Brain microvascular endothelial cell (primary cell): ENCODE measurements around the gene TBC1D2.

Experiments
- DNase-seq: peaks from one replicate; pipeline ENCODE4 v3.0.0-alpha.2; 2020
- H3K27ac ChIP-seq: fragments of 250-450 bp; sonication (Bioruptor Pico); 2 replicates; pipeline ENCODE4 v1.5.1; 2020; ENCODE audit warnings: mild to moderate bottlenecking, moderate library complexity
- H3K27me3 ChIP-seq: fragments of 250-450 bp; sonication (Bioruptor Pico); replicated peaks from 2 replicates; pipeline ENCODE4 v1.5.1; 2020; ENCODE audit warnings: mild to moderate bottlenecking
- H3K36me3 ChIP-seq: fragments of 250-450 bp; sonication (Bioruptor Pico); replicated peaks from 2 replicates; pipeline ENCODE4 v1.5.1; 2020; ENCODE audit warnings: mild to moderate bottlenecking
- H3K4me3 ChIP-seq: 2 replicates; pipeline ENCODE4 v1.5.1; 2011; ENCODE audit warnings: low read depth, mild to moderate bottlenecking, control low read depth, low read length, moderate library complexity
- CTCF ChIP-seq: IDR thresholded peaks from 2 replicates; pipeline ENCODE4 v1.5.1; 2011; ENCODE audit warnings: low read depth, mild to moderate bottlenecking, moderate library complexity, low read length, control low read depth, inconsistent platforms; ENCODE audit errors: missing control alignments
- in situ Hi-C: cut with HindIII; loops from 2 replicates; pipeline ENCODE4 v1.10.0; 2017; ENCODE audit warnings: low sequenced_read_pairs, low pct_ligation_motif_present

The TBC1D2 gene

GRCh38 chr9:98259791-98260190 is 4.3 kb upstream of the TBC1D2 start:
- in situ Hi-C loops, result no loop called here
- DNase-seq, result no peak
- TF ChIP-seq CTCF, result no peak
- Histone ChIP-seq H3K36me3 (no peaks in the 10 kb centered on the region), H3K4me3 (no peak overlapping the region), H3K27me3 (no peaks in the 10 kb centered on the region), H3K27ac (no peak overlapping the region)

GRCh38 chr9:98256756-98257155 is 1.3 kb upstream of the TBC1D2 start:
- no peak for TF ChIP-seq CTCF
- no peak for DNase-seq
- H3K36me3 ChIP-seq, result no peaks in the 10 kb centered on the region
- H3K27ac ChIP-seq, result peak overlapping the region; percentile 91
- H3K4me3 ChIP-seq, result peak overlapping the region; percentile 90
- in situ Hi-C loops, result no loop called here
- no peaks in the 10 kb centered on the region for H3K27me3 ChIP-seq

- Histone ChIP-seq H3K4me3 (peak overlapping the region; percentile 90), H3K36me3 (peaks cover 6% of the 10 kb centered on the region), H3K27ac (peak overlapping the region; percentile 91), H3K27me3 (no peaks in the 10 kb centered on the region)
- DNase-seq, result peak; percentile 44
- in situ Hi-C loops, result no loop called here
- TF ChIP-seq CTCF, result no peak
Measured at GRCh38 chr9:98255061-98255577, 330 bp downstream of the TBC1D2 start.

GRCh38 chr9:98254228-98255060 is 1.0 kb downstream of the TBC1D2 start:
- in situ Hi-C loops, result no loop called here
- no peak for DNase-seq

GRCh38 chr9:98253565-98253964 is 1.9 kb downstream of the TBC1D2 start:
- in situ Hi-C loops, result no loop called here
- Histone ChIP-seq H3K27me3 (no peaks in the 10 kb centered on the region), H3K36me3 (peaks cover 13% of the 10 kb centered on the region), H3K27ac (no peak overlapping the region), H3K4me3 (peak overlapping the region; percentile 9)
- TF ChIP-seq CTCF, result no peak
- no peak for DNase-seq

More at GRCh38 chr9:98254228-98255060, 1.0 kb downstream of the TBC1D2 start:
- Histone ChIP-seq H3K4me3 (peak overlapping the region; percentile 90), H3K27me3 (no peaks in the 10 kb centered on the region), H3K36me3 (peaks cover 8% of the 10 kb centered on the region), H3K27ac (peak overlapping the region; percentile 91)
- no peak for TF ChIP-seq CTCF
